HCT116 (cell line): ENCODE measurements around the gene GALNT18. TPM values are rescaled to one million over a fixed set of nuclear protein-coding genes. Genes with fewer than 3 reads are reported as not detected.

Experiments used
- ATAC-seq: fragments of 200-7000 bp; cut with Tn5 transposase; 2 replicates; pipeline ENCODE4 v1.9.1; 2020; ENCODE audit warnings: mild to moderate bottlenecking, moderate library complexity
- BruUV-seq: library from RNA; stranded (reverse); fragments of 400-500 nt; replicated peaks from 2 replicates; lab custom pipeline; 2021; lab: Mats Ljungman, UMichigan
- CTCF ChIA-PET: fragments of 300-600 bp; sonication (Branson Sonifier 250); formaldehyde crosslinking; loops from one replicate; lab custom pipeline; 2021; ENCODE audit warnings: antibody characterized with exemption; lab: Charles Lee
- POLR2A ChIA-PET: fragments of 300-600, 350-600 bp; sonication (Branson Sonifier 250); formaldehyde crosslinking; loops from one replicate; lab custom pipeline; 2021; ENCODE audit warnings: antibody characterized with exemption; lab: Charles Lee
- RAD21 ChIA-PET, 2 experiments: fragments of 300-600 bp; sonication (Branson Sonifier 250); formaldehyde crosslinking; loops; one replicate each; lab custom pipeline; 2023; ENCODE audit warnings: low total read pairs in 2 of 2; ENCODE audit not compliant: uncharacterized antibody in 2 of 2, unreplicated experiment in 2 of 2, low non-redundant PET in 1 of 2; lab: Charles Lee
- DNase-seq: peaks from one replicate; pipeline ENCODE4 v3.0.0-alpha.2; 2010; ENCODE audit warnings: low read depth, low spot score
- H2AFZ ChIP-seq: fragments of 200-600 bp; shearing (Covaris generic), sonication (generic); 2 replicates; pipeline ENCODE4 v1.6.1; 2017; ENCODE audit warnings: low read depth, mixed run types, mixed read lengths, antibody characterized with exemption, low read length; ENCODE audit not compliant: poor library complexity, severe bottlenecking
- H3K27ac ChIP-seq: 2 replicates; pipeline ENCODE4 v1.5.1; 2012; ENCODE audit warnings: low read depth, low read length
- H3K27me3 ChIP-seq: fragments of 200-600 bp; sonication (generic); 2 replicates; pipeline ENCODE4 v1.6.1; 2016; ENCODE audit warnings: mixed run types, low read length, mixed read lengths; ENCODE audit not compliant: insufficient read depth
- H3K36me3 ChIP-seq, 2 experiments: fragments of 200-500 bp in 1 of 2; fragments of 200-600 bp in 1 of 2; sonication (Bioruptor generic) in 1 of 2; sonication (generic) in 1 of 2; 2 replicates each; pipeline versions ENCODE4 v1.5.1 to v1.6.1; 2014 to 2016; ENCODE audit warnings: low read length in 2 of 2, inconsistent platforms in 1 of 2, mixed read lengths in 1 of 2, mixed run types in 1 of 2; ENCODE audit not compliant: insufficient read depth in 2 of 2, control insufficient read depth in 1 of 2
- H3K4me1 ChIP-seq, 2 experiments: fragments of 200-600 bp in 1 of 2; sonication (generic) in 1 of 2; 2 replicates each; pipeline versions ENCODE4 v1.5.1 to v1.6.1; 2012 to 2017; ENCODE audit warnings: low read length in 2 of 2, inconsistent platforms in 1 of 2, mild to moderate bottlenecking in 1 of 2, mixed read lengths in 1 of 2, mixed run types in 1 of 2, moderate library complexity in 1 of 2; ENCODE audit not compliant: insufficient read depth in 2 of 2, control insufficient read depth in 1 of 2
- H3K4me2 ChIP-seq: fragments of 200-600 bp; sonication (generic); 2 replicates; pipeline ENCODE4 v1.6.1; 2017; ENCODE audit warnings: mixed run types, low read length, mixed read lengths
- H3K4me3 ChIP-seq, 2 experiments: fragments of 200-600 bp in 1 of 2; sonication (generic) in 1 of 2; replicated peaks in 1 of 2; 2 replicates each; pipeline ENCODE4 v1.5.1; 2011 to 2016; ENCODE audit warnings: low read length in 2 of 2, control low read depth in 1 of 2, low read depth in 1 of 2, mild to moderate bottlenecking in 1 of 2, mixed read lengths in 1 of 2, mixed run types in 1 of 2
- H3K79me2 ChIP-seq: fragments of 200-600 bp; sonication (generic); 2 replicates; pipeline ENCODE4 v1.6.1; 2017; ENCODE audit warnings: mild to moderate bottlenecking, mixed run types, low read length, moderate library complexity, mixed read lengths; ENCODE audit not compliant: insufficient read depth
- H3K9ac ChIP-seq: fragments of 200-600 bp; sonication (generic); 2 replicates; pipeline ENCODE4 v1.6.1; 2016; ENCODE audit warnings: low read length, mixed read lengths
- H3K9me2 ChIP-seq: fragments of 200-600 bp; sonication (generic), shearing (Covaris generic); 2 replicates; pipeline ENCODE4 v1.6.1; 2017; ENCODE audit warnings: mixed run types, mild to moderate bottlenecking, moderate library complexity; ENCODE audit not compliant: insufficient read depth
- H3K9me3 ChIP-seq, 2 experiments: fragments of 200-500 bp in 1 of 2; fragments of 200-600 bp in 1 of 2; sonication (Bioruptor generic) in 1 of 2; sonication (generic) in 1 of 2; 2 replicates each; pipeline ENCODE4 v1.6.1; 2014 to 2017; ENCODE audit warnings: low read length in 2 of 2, mixed read lengths in 2 of 2, inconsistent platforms in 1 of 2, low read depth in 1 of 2, mild to moderate bottlenecking in 1 of 2, mixed run types in 1 of 2, moderate library complexity in 1 of 2; ENCODE audit not compliant: control insufficient read depth in 1 of 2, insufficient read depth in 1 of 2
- H4K20me1 ChIP-seq: fragments of 200-600 bp; sonication (generic), shearing (Covaris generic); 2 replicates; pipeline ENCODE4 v1.6.1; 2017; ENCODE audit warnings: mixed run types, mild to moderate bottlenecking, moderate library complexity; ENCODE audit not compliant: insufficient read depth
- ATF3 ChIP-seq: IDR thresholded peaks from 2 replicates; pipeline ENCODE4 v1.6.1; 2012
- CBX3 ChIP-seq: IDR thresholded peaks from 2 replicates; pipeline ENCODE4 v1.6.1; 2012; ENCODE audit warnings: low read depth
- EZH2phosphoT487 ChIP-seq: fragments of 200-600 bp; IDR thresholded peaks from 2 replicates; pipeline ENCODE4 v1.6.1; 2018; ENCODE audit warnings: antibody characterized with exemption, borderline replicate concordance
- FOSL1 ChIP-seq: IDR thresholded peaks from 2 replicates; pipeline ENCODE4 v1.6.1; 2012; ENCODE audit warnings: low read depth
- JUND ChIP-seq: IDR thresholded peaks from 2 replicates; pipeline ENCODE4 v1.6.1; 2012
- MAX ChIP-seq: IDR thresholded peaks from 2 replicates; pipeline ENCODE4 v1.6.1; 2012
- POLR2A ChIP-seq: IDR thresholded peaks from 2 replicates; pipeline ENCODE4 v1.7.0; 2011; ENCODE audit warnings: borderline replicate concordance; ENCODE audit not compliant: insufficient read depth, insufficient read length; ENCODE audit errors: extremely low read depth
- RAD21 ChIP-seq: IDR thresholded peaks from 2 replicates; pipeline ENCODE4 v1.6.1; 2012; ENCODE audit warnings: low read depth, mild to moderate bottlenecking
- SIN3A ChIP-seq: IDR thresholded peaks from 2 replicates; pipeline ENCODE4 v1.6.1; 2012; ENCODE audit warnings: low read depth
- SP1 ChIP-seq: IDR thresholded peaks from 2 replicates; pipeline ENCODE4 v1.6.1; 2012; ENCODE audit warnings: low read depth
- SRF ChIP-seq: IDR thresholded peaks from 2 replicates; pipeline ENCODE4 v1.6.1; 2012; ENCODE audit warnings: low read depth
- TCF7L2 ChIP-seq: IDR thresholded peaks from 2 replicates; pipeline ENCODE4 v1.7.0; 2011; ENCODE audit warnings: borderline replicate concordance, inconsistent platforms; ENCODE audit not compliant: insufficient read depth, insufficient read length; ENCODE audit errors: extremely low read depth
- YY1 ChIP-seq: IDR thresholded peaks from 2 replicates; pipeline ENCODE4 v1.6.1; 2011; ENCODE audit warnings: low read length, low read depth, moderate library complexity, mild to moderate bottlenecking; ENCODE audit not compliant: insufficient replicate concordance; ENCODE audit errors: extremely low read depth
- ZBTB33 ChIP-seq: IDR thresholded peaks from 2 replicates; pipeline ENCODE4 v1.6.1; 2011; ENCODE audit warnings: mild to moderate bottlenecking, low read length, moderate library complexity; ENCODE audit not compliant: insufficient replicate concordance; ENCODE audit errors: extremely low read depth
- ZNF274 ChIP-seq: fragments of 200-500 bp; sonication (Bioruptor generic); IDR thresholded peaks from 2 replicates; pipeline ENCODE4 v1.6.1; 2014; ENCODE audit warnings: mild to moderate bottlenecking, low read depth, low read length, inconsistent platforms
- intact Hi-C: fragments of 100-400 bp; cut with micrococcal nuclease; formaldehyde crosslinking; loops from 2 replicates; pipeline ENCODE4 v1.10.0; 2022
- total RNA-seq: library from RNA; stranded (reverse); gene quantifications from one replicate; pipeline ENCODE4 v1.2.1, GENCODE V29; 2021; ENCODE audit not compliant: unreplicated experiment
- TF ChIP-seq, protein P1 (sequence below), 3 experiments: fragments of 200-600 bp in 1 of 3; sonication (generic) in 1 of 3; IDR thresholded peaks in 2 of 3; conservative IDR thresholded peaks in 1 of 3; 2 replicates each; pipeline ENCODE4 v1.5.1; 2012 to 2017; ENCODE audit warnings: low read depth in 2 of 3, low read length in 2 of 3, antibody characterized with exemption in 1 of 3, borderline replicate concordance in 1 of 3, control low read depth in 1 of 3, mild to moderate bottlenecking in 1 of 3, mixed read lengths in 1 of 3, mixed run types in 1 of 3, moderate library complexity in 1 of 3; ENCODE audit not compliant: insufficient read depth in 1 of 3

The GALNT18 gene
- total RNA-seq, 1 experiment from 2014 or later: 19.9 TPM

DNA sequence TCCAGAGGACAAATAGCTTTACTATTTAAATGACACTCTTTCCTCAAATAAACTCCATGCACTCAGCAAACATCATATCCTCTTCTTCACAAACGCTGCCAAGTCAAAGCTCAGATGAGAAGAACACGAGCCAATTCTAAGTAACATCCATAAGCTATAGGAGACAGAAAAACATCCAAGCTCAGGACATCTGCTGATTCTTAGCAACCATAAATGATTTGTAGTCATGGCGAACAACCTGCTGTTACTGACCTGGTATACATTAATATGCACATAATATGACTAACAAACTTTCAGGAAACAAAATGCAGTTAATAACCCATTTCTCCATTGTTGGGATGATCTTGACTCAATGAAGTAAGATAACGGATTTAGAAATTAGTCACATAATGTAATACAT, 6.7 kb downstream of the GALNT18 start:
- no peak for TF ChIP-seq ZNF274
- TF ChIP-seq, protein P1, sequence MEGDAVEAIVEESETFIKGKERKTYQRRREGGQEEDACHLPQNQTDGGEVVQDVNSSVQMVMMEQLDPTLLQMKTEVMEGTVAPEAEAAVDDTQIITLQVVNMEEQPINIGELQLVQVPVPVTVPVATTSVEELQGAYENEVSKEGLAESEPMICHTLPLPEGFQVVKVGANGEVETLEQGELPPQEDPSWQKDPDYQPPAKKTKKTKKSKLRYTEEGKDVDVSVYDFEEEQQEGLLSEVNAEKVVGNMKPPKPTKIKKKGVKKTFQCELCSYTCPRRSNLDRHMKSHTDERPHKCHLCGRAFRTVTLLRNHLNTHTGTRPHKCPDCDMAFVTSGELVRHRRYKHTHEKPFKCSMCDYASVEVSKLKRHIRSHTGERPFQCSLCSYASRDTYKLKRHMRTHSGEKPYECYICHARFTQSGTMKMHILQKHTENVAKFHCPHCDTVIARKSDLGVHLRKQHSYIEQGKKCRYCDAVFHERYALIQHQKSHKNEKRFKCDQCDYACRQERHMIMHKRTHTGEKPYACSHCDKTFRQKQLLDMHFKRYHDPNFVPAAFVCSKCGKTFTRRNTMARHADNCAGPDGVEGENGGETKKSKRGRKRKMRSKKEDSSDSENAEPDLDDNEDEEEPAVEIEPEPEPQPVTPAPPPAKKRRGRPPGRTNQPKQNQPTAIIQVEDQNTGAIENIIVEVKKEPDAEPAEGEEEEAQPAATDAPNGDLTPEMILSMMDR (IDR thresholded peaks at IDR 0.05 in 2 of 3, conservative IDR thresholded peaks at IDR 0.05 in 1 of 3; ENCODE audit: borderline replicate concordance in 1 of 3, insufficient read depth in 1 of 3, low read depth in 2 of 3, low read length in 2 of 3): no peak
- TF ChIP-seq SP1: no peak
- no peak for TF ChIP-seq SIN3A
- TF ChIP-seq CBX3: no peak
- no peak for TF ChIP-seq EZH2phosphoT487
- TF ChIP-seq FOSL1: no peak
- no peak for TF ChIP-seq ZBTB33
- TF ChIP-seq ATF3: no peak
- TF ChIP-seq POLR2A: no peak
- TF ChIP-seq JUND: no peak
- TF ChIP-seq SRF: no peak
- no peak for TF ChIP-seq YY1
- no peak for TF ChIP-seq RAD21
- TF ChIP-seq TCF7L2: no peak
- TF ChIP-seq MAX: no peak
- ATAC-seq: no peak
- BruUV-seq: no TSS peak
- RAD21 ChIA-PET: no interaction called here
- H3K36me3 ChIP-seq: no peaks in the 10 kb centered on the region
- no peak overlapping the region for H3K27ac ChIP-seq
- H2AFZ ChIP-seq: no peak overlapping the region
- H4K20me1 ChIP-seq: peaks cover 6% of the 10 kb centered on the region; the same call in 1 of the 2 replicates
- intact Hi-C loops: no loop called here
- H3K79me2 ChIP-seq: peaks cover 81% of the 10 kb centered on the region
- CTCF ChIA-PET: no interaction called here
- H3K9me2 ChIP-seq: no peaks in the 10 kb centered on the region
- H3K27me3 ChIP-seq: no peaks in the 10 kb centered on the region
- H3K4me3 ChIP-seq: no peak overlapping the region
- no peaks in the 10 kb centered on the region for H3K9me3 ChIP-seq
- no peak for DNase-seq
- no peak overlapping the region for H3K9ac ChIP-seq
- peaks cover 12 to 14% of the 10 kb centered on the region in 2 experiments; a peak in 3 of 4 replicates for H3K4me1 ChIP-seq
- POLR2A ChIA-PET: no interaction called here
- no peak overlapping the region for H3K4me2 ChIP-seq
